ACHN (cell line): ENCODE data around the gene RSBN1L.
"Not testable (repeated sequence)": the region's sequence is repeated elsewhere in the genome, so short reads cannot be mapped to it uniquely, and the experiment has no call there.

Experiments
- DNase-seq: peaks from one replicate; pipeline ENCODE4 v3.0.0-alpha.2; 2015
- in situ Hi-C: cut with HindIII; loops from 2 replicates; pipeline ENCODE4 v1.10.0; 2017; ENCODE audit warnings: low sequenced_read_pairs, low pct_ligation_motif_present, low pct_unique_long_range_greater_than_20kb

The RSBN1L gene

GRCh38 chr7:77714931-77715330, 18.7 kb downstream of the RSBN1L start:
- in situ Hi-C loops, DNase-seq: not testable (repeated sequence)

GRCh38 chr7:77716804-77717203, 20.5 kb downstream of the RSBN1L start:
- in situ Hi-C loops, result no loop called here
- no peak for DNase-seq

- in situ Hi-C loops, DNase-seq: not testable (repeated sequence)
Measured at GRCh38 chr7:77717566-77717965, 21.3 kb downstream of the RSBN1L start.

- no peak for DNase-seq
- in situ Hi-C loops, result no loop called here
Measured at GRCh38 chr7:77727527-77727926, 31.3 kb downstream of the RSBN1L start.

GRCh38 chr7:77727936-77728701, 31.9 kb downstream of the RSBN1L start:
- in situ Hi-C loops, result no loop called here
- DNase-seq, result no peak

DNA sequence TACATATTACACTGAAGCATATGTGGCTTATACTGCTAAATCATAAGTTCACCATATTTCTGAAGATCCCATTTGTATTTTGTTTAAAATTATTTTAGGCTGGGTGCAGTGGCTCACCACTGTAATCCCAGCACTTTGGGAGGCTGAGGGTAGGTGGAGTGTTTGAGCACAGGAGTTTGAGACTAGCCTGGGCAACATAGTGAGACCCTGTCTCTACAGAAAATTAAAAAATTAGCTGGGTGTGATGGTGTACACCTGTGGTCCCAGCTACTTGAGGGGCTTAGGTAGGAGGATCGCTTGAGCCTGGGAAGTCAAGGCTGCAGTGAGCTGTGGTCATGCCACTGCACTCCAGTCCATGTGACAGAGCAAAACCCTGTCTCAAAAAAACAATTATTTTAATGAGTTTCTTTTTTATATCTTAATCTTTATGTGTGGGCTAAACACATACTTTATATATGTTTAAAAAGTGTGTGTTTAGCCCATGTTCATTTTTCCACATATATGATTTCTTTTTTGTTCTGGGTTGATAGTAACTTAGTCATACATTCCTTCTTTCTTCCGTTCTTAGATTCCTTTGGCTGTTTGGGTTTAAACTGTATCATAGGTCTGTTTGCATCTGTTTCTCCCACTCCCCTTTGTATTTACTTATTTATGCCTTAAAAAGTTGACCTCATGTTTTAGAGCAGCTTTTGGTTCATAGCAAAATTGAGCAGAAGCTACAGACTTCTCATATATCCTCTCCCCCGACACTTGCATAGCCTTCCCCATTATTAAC, 33.5 kb downstream of the RSBN1L start:
- no peak for DNase-seq
- in situ Hi-C loops, result no loop called here

GRCh38 chr7:77731716-77732115, 35.5 kb downstream of the RSBN1L start:
- DNase-seq, result no peak
- in situ Hi-C loops, result no loop called here

GRCh38 chr7:77734659-77735421, 38.6 kb downstream of the RSBN1L start:
- in situ Hi-C loops, result no loop called here
- no peak for DNase-seq

GRCh38 chr7:77735457-77735856, 39.2 kb downstream of the RSBN1L start:
- no peak for DNase-seq
- in situ Hi-C loops, result no loop called here

DNA sequence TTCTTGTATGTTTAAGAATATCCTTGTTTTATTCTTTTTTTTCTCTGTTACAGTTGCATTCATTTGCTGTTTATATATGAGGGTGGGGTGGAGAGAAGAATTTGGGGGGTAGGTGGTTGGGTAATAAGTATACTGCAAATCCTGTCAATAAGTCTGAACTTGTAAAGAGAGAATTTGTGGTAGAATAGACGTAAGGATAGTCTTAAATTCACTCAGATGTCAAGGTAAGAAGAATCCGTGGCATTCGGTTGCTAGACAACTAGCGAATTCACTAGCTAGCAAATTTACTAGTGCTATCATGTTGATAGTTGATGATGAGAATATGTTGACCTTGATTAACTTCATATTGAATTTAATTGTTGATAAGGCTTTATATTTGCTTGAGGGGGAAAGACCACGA, 40.7 kb downstream of the RSBN1L start:
- in situ Hi-C loops, result no loop called here
- DNase-seq, result no peak

- in situ Hi-C loops, result no loop called here
- no peak for DNase-seq
Measured at GRCh38 chr7:77738382-77738781, 42.1 kb downstream of the RSBN1L start.

DNA sequence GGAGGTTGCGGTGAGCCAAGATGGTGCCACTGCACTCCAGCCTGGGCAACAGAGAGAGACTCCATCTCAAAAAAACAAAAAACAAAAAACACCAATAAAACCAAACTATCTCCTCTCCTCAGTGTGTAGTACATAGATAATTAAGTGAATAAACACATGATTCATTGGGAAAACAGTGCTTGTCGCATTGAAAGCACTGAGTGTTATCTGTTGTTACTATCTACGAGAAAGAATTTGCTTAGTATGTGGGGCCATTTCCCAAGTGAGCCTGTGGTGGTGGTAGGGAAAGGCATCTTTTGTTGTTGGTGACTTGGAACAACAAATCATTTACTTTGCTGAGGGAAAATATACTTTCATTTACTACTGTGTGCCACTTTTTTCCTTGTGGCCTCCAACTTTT, 42.6 kb downstream of the RSBN1L start:
- in situ Hi-C loops, result no loop called here
- no peak for DNase-seq

GRCh38 chr7:77740257-77740656, 44.0 kb downstream of the RSBN1L start:
- no peak for DNase-seq

GRCh38 chr7:77743518-77743917, 47.3 kb downstream of the RSBN1L start:
- DNase-seq, result no peak
- in situ Hi-C loops, result no loop called here

More at GRCh38 chr7:77740257-77740656, 44.0 kb downstream of the RSBN1L start:
- in situ Hi-C loops, result no loop called here

- DNase-seq, result no peak
- in situ Hi-C loops, result no loop called here
Measured at GRCh38 chr7:77745746-77746145, 49.5 kb downstream of the RSBN1L start.

GRCh38 chr7:77746164-77746823, 50.0 kb downstream of the RSBN1L start:
- in situ Hi-C loops, result no loop called here
- no peak for DNase-seq

- in situ Hi-C loops, result no loop called here
- no peak for DNase-seq
Measured at GRCh38 chr7:77746824-77747165, 50.5 kb downstream of the RSBN1L start.

DNA sequence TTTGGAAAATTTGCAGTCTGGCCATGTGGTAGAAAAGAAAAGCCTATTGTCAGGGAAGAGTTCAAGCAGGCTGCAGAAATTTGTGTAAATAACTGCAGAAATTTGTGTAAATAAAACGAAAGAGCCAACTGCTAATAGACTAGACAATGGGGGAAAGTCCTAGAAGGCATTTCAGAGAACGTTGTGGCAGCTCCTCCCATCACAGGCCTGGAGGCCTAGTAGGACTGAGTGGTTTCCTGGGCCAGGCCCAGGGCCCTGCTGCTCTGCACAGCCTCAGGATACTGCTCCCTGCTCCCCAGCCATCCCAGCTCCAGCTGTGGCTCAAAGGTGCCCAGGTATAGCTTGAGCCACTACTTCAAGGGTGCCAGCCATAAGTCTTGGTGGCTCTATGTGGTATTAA, 50.9 kb downstream of the RSBN1L start:
- in situ Hi-C loops, result no loop called here
- no peak for DNase-seq

DNA sequence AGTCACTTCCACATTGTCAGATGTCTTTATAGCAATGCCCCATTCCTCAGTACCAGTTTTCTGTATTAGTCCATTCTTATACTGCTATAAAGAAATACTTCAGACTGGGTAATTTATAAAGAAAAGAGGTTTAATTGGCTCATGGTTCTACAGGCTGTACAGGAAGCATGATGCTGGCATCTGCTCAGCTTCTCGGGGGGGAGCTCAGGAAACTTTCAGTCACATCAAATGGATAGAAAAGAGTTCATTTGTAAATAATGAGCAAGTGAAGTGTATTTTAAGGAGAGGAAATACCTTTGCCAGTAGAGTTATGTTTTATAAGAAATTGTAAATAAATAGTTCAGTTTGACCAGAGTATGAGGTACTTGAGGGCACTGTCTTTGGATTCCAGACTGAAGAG, 51.5 kb downstream of the RSBN1L start:
- no peak for DNase-seq
- in situ Hi-C loops, result no loop called here
